Measurements from ENCODE around the gene HNRNPC.
"Not testable (repeated sequence)": the region's sequence is repeated elsewhere in the genome, so short reads cannot be mapped to it uniquely, and the experiment has no call there.

Gene HNRNPC

DNA sequence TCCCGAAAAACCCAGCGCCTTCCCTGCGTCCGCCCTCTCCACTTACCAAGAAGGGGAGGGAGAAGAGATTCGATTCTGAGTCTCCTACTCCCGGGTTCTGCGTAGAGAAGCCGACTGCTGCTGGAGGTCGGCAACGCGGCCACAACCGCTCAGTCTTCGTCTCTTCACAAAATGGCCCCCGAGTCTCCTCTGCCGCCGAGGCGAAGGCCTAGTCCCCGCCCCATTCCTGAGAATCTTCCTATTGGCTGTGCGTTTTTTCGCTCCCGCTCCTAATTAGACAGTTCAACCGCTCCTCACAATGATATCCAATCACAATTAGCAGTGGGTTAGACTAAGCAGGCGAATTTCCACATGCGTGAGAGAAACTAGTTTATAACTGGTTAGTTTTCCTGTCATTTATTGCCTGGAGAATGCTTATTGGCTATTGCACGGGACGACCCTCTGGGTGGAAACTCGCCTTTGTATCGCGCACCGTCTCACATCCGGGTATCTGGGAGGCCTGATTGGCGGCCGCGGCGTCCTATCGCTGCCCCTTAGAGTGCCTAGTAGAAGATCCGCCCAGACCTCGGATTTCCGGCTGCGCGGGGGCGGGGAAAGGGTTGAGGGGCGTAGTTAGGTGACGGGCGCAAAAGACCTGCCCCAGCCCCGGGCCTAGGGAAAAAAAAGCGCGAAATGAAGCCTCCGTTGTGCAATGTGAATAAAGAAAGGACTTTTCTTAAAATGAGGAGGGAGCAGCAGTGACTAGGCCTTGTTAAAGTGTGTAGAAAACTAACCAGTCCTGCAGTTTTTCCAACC, at the start of gene HNRNPC:
Gene HNRNPC, minus strand, starts transcription at position 191 of the 795 bp plus-strand sequence. CDS start 35,249 bp downstream, outside the sequence.
- Mint-ChIP-seq H3K9me3 (no peaks in the 10 kb centered on the region), H3K4me1 (peaks cover 45% of the 10 kb centered on the region), H3K27me3 (peaks cover 3% of the 10 kb centered on the region), H3K36me3 (peaks cover 44% of the 10 kb centered on the region), H3K4me3 (peak within 1 kb of the TSS; percentile 100), H3K27ac (peak within 1 kb of the TSS; percentile 99)
- CTCF ChIA-PET: no interaction called here
- DNase-seq: peak; percentile 100

DNA sequence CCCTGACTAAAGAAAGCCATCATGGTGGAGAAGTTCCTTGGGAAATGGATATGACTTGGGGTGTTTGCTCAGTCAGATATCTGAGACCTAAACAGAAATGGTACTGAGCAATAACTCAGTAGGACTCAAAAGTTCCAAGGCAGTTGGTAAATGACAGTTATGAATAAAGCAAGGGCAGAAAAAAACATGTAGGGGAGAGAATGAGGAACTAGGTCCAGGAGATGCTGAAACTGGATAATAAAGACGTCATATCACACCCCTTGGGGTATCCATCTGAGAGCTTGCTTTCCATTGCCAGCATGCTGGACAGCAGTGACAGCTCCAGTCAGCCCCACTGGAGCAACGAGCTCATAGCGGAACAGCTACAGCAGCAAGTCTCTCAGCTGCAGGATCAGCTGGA, 48.2 kb upstream of the HNRNPC start:
- Mint-ChIP-seq H3K9me3 (no peaks in the 10 kb centered on the region), H3K27ac (no peak overlapping the region), H3K4me3 (no peak overlapping the region), H3K4me1 (peaks cover 10% of the 10 kb centered on the region), H3K27me3 (peaks cover 18% of the 10 kb centered on the region), H3K36me3 (no peaks in the 10 kb centered on the region)
- no peak for DNase-seq
- CTCF ChIA-PET: no interaction called here

DNA sequence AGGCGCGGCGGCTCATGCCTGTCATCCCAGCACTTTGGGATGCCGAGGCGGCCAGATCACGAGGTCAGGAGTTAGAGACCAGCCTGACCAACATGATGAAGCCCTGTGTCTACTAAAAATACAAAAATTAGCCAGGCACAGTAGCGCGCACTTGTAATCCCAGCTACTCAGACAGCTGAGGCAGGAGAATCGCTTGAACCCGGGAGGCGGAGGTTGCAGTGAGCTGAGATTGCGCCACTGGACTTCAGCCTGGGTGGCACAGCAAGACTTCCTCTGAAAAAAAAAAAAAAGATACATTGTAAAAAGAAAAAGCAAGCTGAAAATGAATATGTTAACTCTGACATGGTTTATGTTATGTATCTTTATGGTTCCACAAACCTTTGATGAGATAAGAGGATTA, 44.3 kb upstream of the HNRNPC start:
- H3K4me3 Mint-ChIP-seq: no peak overlapping the region
- no peak overlapping the region for H3K27ac Mint-ChIP-seq
- H3K9me3 Mint-ChIP-seq: no peaks in the 10 kb centered on the region
- peaks cover 10% of the 10 kb centered on the region for H3K4me1 Mint-ChIP-seq
- peaks cover 11% of the 10 kb centered on the region for H3K27me3 Mint-ChIP-seq
- H3K36me3 Mint-ChIP-seq: no peaks in the 10 kb centered on the region
- CTCF ChIA-PET: no interaction called here
- no peak for DNase-seq

DNA sequence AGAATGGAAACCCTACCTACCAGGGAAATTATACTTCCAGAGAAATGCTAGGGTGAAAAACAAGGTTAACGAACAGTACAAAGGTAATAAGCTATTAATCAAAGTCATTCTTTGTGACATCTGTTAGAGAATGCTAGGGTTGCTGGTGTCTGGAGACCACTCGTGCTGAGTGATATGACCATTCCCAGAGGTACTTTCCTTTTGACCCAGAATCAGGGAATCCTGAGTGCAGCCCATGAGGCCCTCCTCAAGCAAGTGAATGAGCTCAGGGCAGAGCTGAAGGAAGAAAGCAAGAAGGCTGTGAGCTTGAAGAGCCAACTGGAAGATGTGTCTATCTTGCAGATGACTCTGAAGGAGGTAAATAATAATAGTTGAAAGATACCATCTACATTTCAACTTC, 42.4 kb upstream of the HNRNPC start:
- DNase-seq: no peak
- H3K36me3 Mint-ChIP-seq: no peaks in the 10 kb centered on the region
- peaks cover 14% of the 10 kb centered on the region for H3K27me3 Mint-ChIP-seq
- H3K4me1 Mint-ChIP-seq: peaks cover 17% of the 10 kb centered on the region
- H3K4me3 Mint-ChIP-seq: no peak overlapping the region
- no peaks in the 10 kb centered on the region for H3K9me3 Mint-ChIP-seq
- CTCF ChIA-PET: interaction anchor here (0.8 kb wide), 1 partner anchor 8 kb away, joined by 4 read pairs; no protein-coding TSS in a partner anchor
- no peak overlapping the region for H3K27ac Mint-ChIP-seq

DNA sequence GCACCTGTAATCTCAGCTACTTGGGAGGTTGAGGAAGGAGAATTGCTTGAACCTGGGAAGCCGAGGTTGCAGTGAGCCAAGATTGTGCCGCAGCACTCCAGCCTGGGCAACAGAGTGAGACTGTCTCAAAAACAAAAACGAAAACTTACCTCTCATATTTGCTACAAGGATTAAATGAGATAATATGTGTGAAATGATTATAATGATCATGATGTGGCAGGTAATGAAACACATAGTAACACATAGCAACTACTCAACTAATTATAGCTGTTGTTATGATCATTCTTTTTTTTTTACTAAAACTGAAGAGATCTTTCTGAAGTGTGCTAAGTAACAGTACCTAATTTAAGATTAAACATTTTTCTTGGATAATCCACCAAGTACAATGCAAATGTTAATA, 40.7 kb upstream of the HNRNPC start:
- Mint-ChIP-seq H3K4me1 (peaks cover 17% of the 10 kb centered on the region), H3K4me3 (no peak overlapping the region), H3K27me3 (peaks cover 14% of the 10 kb centered on the region), H3K9me3 (no peaks in the 10 kb centered on the region), H3K27ac (no peak overlapping the region), H3K36me3 (no peaks in the 10 kb centered on the region)
- CTCF ChIA-PET: no interaction called here
- DNase-seq: no peak

DNA sequence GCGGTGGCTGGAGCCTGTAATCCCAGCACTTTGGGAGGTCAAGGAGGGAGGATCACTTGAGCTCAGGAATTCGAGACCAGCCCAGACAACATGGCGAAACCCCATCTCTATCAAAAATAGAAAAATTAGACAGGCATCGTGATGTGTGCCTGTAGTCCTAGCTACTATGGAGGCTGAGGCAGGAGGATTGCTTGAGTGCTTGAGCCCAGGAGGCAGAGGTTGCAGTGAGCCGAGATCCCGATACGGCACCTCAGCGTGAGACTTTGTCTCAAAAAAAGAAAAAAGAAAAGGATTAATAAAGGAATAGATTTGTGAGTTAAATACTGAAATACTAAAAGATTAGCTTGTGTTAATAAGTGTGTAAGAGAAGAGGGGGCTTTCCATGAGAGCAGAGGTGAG, 40.0 kb upstream of the HNRNPC start:
- H3K4me3 Mint-ChIP-seq: peak overlapping the region; percentile 61
- peaks cover 17% of the 10 kb centered on the region for H3K4me1 Mint-ChIP-seq
- DNase-seq: no peak
- no peaks in the 10 kb centered on the region for H3K9me3 Mint-ChIP-seq
- H3K27me3 Mint-ChIP-seq: peaks cover 15% of the 10 kb centered on the region
- H3K36me3 Mint-ChIP-seq: no peaks in the 10 kb centered on the region
- CTCF ChIA-PET: interaction anchor here (1.0 kb wide), 1 partner anchor 11 kb away, joined by 4 read pairs; no protein-coding TSS in a partner anchor
- peak overlapping the region; percentile 67 for H3K27ac Mint-ChIP-seq

DNA sequence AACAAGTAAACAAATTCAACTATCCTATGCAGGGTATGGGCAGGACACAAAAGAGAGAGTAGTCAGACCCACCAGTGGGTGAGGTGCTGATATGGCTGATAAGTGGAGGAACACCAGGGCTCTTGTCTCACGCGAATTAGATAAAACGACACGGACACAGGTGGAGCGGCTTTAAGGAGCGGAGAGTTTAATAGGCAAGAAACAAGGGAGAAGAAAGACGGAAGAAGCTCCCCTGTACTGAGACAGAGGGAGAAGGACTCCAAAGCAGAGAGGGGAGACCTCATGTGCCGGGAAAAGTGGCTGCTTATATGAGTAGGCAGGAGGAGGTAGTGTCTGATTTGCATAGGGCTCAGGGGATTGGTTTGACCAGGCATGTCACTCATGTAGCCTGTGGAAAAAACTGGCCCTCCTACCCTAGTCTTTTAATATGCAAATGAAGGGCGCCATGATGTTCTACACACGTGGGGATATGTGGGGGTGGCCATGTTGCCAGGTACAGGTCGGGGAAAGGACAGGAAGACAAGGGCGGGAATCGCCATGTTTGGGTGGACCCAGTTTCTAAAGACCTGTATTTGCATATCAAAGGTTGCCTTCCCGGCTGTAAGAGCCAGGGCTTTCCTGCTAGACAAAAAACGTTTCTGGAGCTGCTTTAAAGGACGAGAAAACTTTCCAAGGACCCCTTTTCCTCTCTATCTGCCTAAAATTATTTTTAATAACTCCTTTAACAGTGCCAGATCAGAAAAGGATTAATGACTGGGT, 39.4 kb upstream of the HNRNPC start:
- DNase-seq: peak; percentile 89
- Mint-ChIP-seq H3K4me1 (peaks cover 17% of the 10 kb centered on the region), H3K27ac (peak overlapping the region; percentile 67), H3K4me3 (peak overlapping the region; percentile 61), H3K27me3 (peaks cover 21% of the 10 kb centered on the region), H3K36me3 (no peaks in the 10 kb centered on the region), H3K9me3 (no peaks in the 10 kb centered on the region)
- CTCF ChIA-PET: interaction anchor here (1.0 kb wide), 1 partner anchor 11 kb away, joined by 4 read pairs; no protein-coding TSS in a partner anchor

DNA sequence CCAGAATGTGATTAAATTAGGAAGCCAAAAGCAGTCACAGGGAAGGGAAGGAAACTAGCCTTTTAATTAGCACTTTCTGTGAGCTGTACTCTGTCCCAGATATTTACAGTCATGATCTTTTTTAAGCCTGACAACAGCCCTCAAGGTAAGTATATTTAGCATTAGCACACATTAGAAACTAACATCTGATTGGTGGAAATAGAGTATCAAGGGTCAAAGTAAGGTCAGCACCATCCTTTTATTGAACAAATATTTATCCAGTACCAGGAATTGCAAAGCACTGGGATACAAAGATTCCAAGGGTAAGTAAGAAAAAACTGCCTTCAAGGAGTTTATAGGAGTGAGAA, 38.9 kb upstream of the HNRNPC start:
- H3K4me1 Mint-ChIP-seq: peaks cover 17% of the 10 kb centered on the region

DNA sequence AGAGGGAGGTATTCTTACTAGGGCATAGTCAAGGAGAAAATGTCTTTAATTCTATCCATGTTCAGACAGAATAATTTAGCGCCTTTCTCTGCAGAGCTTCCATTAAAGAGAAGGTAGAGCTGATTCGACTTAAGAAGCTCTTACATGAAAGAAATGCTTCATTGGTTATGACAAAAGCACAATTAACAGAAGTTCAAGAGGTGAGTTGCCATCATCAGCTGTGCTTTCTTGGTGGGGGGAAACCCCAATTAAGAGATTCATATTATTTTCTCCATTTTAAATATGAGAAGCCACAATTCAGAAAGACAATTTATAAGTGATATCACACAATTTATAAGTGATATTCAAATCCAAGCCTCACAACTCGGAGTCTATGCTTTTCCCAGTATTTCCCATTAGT, 38.4 kb upstream of the HNRNPC start:
- no peaks in the 10 kb centered on the region for H3K36me3 Mint-ChIP-seq
- CTCF ChIA-PET: interaction anchor here (0.7 kb wide), 1 partner anchor 29 kb away, joined by 4 read pairs; no protein-coding TSS in a partner anchor
- peaks cover 17% of the 10 kb centered on the region for H3K4me1 Mint-ChIP-seq
- no peak overlapping the region for H3K27ac Mint-ChIP-seq
- no peaks in the 10 kb centered on the region for H3K9me3 Mint-ChIP-seq
- peaks cover 22% of the 10 kb centered on the region for H3K27me3 Mint-ChIP-seq
- H3K4me3 Mint-ChIP-seq: no peak overlapping the region
- DNase-seq: no peak

More for the DNA sequence above, 38.9 kb upstream of the HNRNPC start:
- Mint-ChIP-seq H3K36me3 (no peaks in the 10 kb centered on the region), H3K27ac (peak overlapping the region; percentile 67), H3K27me3 (peaks cover 22% of the 10 kb centered on the region), H3K4me3 (peak overlapping the region; percentile 61), H3K9me3 (no peaks in the 10 kb centered on the region)
- CTCF ChIA-PET: no interaction called here
- DNase-seq: no peak

DNA sequence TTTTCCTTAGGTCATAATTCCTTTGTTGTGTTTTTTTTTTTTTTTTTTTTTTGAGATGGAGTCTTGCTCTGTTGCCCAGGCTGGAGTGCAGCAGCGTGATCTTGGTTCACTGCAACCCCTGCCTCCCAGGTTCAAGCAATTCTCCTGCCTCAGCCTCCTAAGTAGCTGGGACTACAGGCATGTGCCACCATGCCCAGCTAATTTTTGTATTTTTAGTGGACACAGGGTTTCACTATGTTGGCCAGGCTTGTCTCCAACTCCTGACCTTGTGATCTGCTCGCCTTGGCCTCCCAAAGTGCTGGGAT, 33.5 kb upstream of the HNRNPC start:
- CTCF ChIA-PET, DNase-seq, H3K36me3 Mint-ChIP-seq, H3K9me3 Mint-ChIP-seq, H3K27ac Mint-ChIP-seq, H3K4me1 Mint-ChIP-seq, H3K4me3 Mint-ChIP-seq: not testable (repeated sequence)
- peaks cover 55% of the 10 kb centered on the region for H3K27me3 Mint-ChIP-seq

DNA sequence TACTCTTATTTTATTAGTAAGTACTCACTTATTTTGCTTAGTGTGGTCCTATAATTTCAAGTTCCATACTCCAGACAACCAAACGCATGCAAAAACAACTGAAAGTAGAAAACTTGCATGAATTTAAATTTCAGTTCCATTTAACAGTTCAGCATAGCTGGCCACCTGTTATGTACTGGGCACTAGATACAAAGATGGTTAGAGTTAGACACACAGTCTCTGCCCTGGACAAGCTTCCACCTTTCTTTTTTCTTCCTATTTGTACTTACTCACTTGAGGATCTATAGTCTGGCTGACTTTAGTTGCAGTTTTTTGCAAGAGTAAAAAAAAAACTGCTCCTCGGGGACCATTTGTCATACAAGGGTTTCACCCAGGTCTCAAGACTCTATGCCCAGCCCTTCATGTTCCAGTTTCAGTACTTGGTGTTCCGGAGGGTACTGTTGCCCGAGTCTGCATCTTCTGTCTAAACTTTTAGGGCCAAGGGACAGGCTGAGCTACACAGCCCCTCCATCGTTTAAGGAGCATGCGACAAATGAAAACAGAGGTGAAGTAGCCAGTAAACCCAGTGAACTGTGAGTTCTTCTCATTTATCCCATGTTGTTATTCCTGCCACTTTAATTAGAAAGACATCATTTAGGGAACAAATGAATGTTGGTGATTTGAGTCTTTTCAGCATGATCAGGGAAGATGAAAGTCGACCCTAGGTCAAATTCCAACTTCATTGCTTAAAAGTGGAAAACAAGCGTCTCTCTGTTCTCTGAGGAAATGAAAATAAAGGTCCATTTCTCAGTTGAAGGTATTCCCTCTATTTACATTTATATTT, 33.0 kb upstream of the HNRNPC start:
- Mint-ChIP-seq H3K9me3 (no peaks in the 10 kb centered on the region), H3K27ac (no peak overlapping the region), H3K27me3 (peaks cover 58% of the 10 kb centered on the region), H3K36me3 (no peaks in the 10 kb centered on the region), H3K4me3 (no peak overlapping the region), H3K4me1 (peaks cover 8% of the 10 kb centered on the region)
- CTCF ChIA-PET: no interaction called here
- DNase-seq: no peak

DNA sequence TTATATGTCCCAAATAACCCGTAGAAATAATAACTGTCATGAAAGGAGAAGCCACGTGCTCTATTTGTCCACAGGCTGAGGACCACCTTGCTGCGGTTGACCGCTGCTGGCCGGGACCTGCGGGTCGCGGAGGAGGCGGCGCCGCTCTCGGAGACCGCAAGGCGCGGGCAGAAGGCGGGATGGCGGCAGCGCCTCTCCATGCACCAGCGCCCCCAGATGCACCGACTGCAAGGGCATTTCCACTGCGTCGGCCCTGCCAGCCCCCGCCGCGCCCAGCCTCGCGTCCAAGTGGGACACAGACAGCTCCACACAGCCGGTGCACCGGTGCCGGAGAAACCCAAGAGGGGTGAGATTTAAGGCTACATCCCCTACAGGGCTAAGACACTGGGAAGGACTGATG, 31.6 kb upstream of the HNRNPC start:
- Mint-ChIP-seq H3K4me1 (peaks cover 8% of the 10 kb centered on the region), H3K27ac (no peak overlapping the region), H3K4me3 (no peak overlapping the region), H3K27me3 (peaks cover 58% of the 10 kb centered on the region), H3K36me3 (no peaks in the 10 kb centered on the region), H3K9me3 (no peaks in the 10 kb centered on the region)
- CTCF ChIA-PET: no interaction called here
- DNase-seq: peak; percentile 30

DNA sequence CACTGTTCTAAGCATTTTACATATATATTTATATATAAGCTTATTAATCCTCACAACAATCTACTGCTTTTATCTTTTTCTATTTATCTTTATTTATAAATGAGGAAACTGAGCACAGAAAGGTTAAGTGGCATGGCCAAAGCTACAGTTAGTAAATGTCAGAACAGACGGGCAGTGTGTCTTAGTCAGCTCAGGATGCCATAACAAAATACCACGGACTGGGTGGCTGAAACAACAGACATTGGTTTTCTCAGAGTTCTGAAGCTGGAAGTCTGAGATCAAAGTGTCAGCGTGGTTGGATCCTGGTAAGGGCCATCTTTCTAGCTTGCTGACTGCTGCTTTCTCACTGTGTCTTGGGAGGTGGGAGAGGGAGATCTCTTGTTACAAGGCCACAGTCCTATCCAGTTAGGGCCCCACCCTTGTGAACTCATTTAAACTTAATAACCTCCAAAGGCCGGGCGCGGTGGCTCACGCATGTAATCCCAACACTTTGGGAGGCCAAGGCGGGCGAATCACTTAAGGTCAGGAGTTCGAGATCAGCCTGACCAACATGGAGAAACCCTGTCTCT, 30.4 kb upstream of the HNRNPC start:
- Mint-ChIP-seq H3K9me3 (no peaks in the 10 kb centered on the region), H3K4me3 (no peak overlapping the region), H3K27me3 (peaks cover 61% of the 10 kb centered on the region), H3K36me3 (no peaks in the 10 kb centered on the region), H3K27ac (no peak overlapping the region), H3K4me1 (peaks cover 8% of the 10 kb centered on the region)
- no peak for DNase-seq
- CTCF ChIA-PET: interaction anchor here (0.7 kb wide), 1 partner anchor 69 kb away, joined by 3 read pairs; no protein-coding TSS in a partner anchor

DNA sequence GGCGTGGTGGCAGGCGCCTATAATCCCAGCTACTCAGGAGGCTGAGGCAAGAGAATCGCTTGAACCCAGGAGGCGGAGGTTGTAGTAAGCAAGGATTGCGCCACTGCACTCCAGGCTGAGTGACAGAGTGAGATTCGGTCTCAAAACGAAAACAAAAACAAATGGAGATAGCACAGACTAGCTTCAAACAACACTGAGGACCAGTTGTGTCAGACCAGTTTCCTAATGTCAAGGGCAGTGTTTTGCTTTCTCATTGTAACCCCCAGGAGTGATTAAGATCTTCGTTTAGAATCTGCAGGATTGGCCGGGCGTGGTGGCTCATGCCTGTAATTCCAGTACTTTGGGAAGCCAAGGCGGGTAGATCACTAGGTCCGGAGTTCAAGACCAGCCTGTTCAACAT, 29.1 kb upstream of the HNRNPC start:
- Mint-ChIP-seq H3K36me3 (no peaks in the 10 kb centered on the region), H3K27me3 (peaks cover 51% of the 10 kb centered on the region), H3K9me3 (no peaks in the 10 kb centered on the region), H3K4me3 (no peak overlapping the region), H3K4me1 (peaks cover 8% of the 10 kb centered on the region), H3K27ac (no peak overlapping the region)
- CTCF ChIA-PET: no interaction called here
- no peak for DNase-seq
